Neuronal stem cell (in vitro differentiated cells): Measurements from ENCODE around the gene LOXL3.

Experiments
- DNase-seq: peaks from one replicate; pipeline ENCODE4 v3.0.0-alpha.2; 2013; ENCODE audit warnings: low spot score
- H2AFZ ChIP-seq: one replicate; pipeline ENCODE4 v1.6.1; 2013; ENCODE audit warnings: mild to moderate bottlenecking, low read length, inconsistent platforms
- H2AK5ac ChIP-seq: 2 replicates; pipeline ENCODE4 v1.6.1; 2013; ENCODE audit warnings: low read depth, mild to moderate bottlenecking, inconsistent platforms, low read length, moderate library complexity, mixed read lengths
- H2BK120ac ChIP-seq: 2 replicates; pipeline ENCODE4 v1.6.1; 2013; ENCODE audit warnings: low read depth, mild to moderate bottlenecking, inconsistent platforms, low read length, moderate library complexity, mixed read lengths
- H2BK12ac ChIP-seq: one replicate; pipeline ENCODE4 v1.6.1; 2013; ENCODE audit warnings: low read length, inconsistent platforms
- H2BK15ac ChIP-seq: 2 replicates; pipeline ENCODE4 v1.6.1; 2013; ENCODE audit warnings: mild to moderate bottlenecking, low read length, inconsistent platforms, mixed read lengths
- H2BK5ac ChIP-seq: one replicate; pipeline ENCODE4 v1.6.1; 2013; ENCODE audit warnings: inconsistent platforms, mild to moderate bottlenecking, low read length, moderate library complexity
- H3K14ac ChIP-seq: one replicate; pipeline ENCODE4 v1.6.1; 2013; ENCODE audit warnings: low read length, inconsistent platforms
- H3K18ac ChIP-seq: 2 replicates; pipeline ENCODE4 v1.6.1; 2013; ENCODE audit warnings: low read length, inconsistent platforms
- H3K23ac ChIP-seq: 2 replicates; pipeline ENCODE4 v1.6.1; 2013; ENCODE audit warnings: low read depth, mild to moderate bottlenecking, mixed read lengths, low read length, inconsistent platforms; ENCODE audit not compliant: poor library complexity
- H3K27ac ChIP-seq: replicated peaks from 3 replicates; pipeline ENCODE4 v1.5.1; 2013; ENCODE audit warnings: low read length, inconsistent platforms
- H3K27me3 ChIP-seq, 3 experiments: 2 replicates each; pipeline ENCODE4 v1.6.1; 2013; ENCODE audit warnings: low read length in 3 of 3, mild to moderate bottlenecking in 2 of 3, inconsistent platforms in 1 of 3, low read depth in 1 of 3, mixed read lengths in 1 of 3, moderate library complexity in 1 of 3; ENCODE audit not compliant: control insufficient read depth in 3 of 3, insufficient read depth in 3 of 3
- H3K36me3 ChIP-seq, 2 donors: replicated peaks in 1 of 2; 2 replicates each; pipeline ENCODE4 v1.6.1; 2013; ENCODE audit warnings: low read length in 2 of 2; ENCODE audit not compliant: control insufficient read depth in 2 of 2, insufficient read depth in 2 of 2
- H3K4ac ChIP-seq: 2 replicates; pipeline ENCODE4 v1.6.1; 2013; ENCODE audit warnings: inconsistent platforms, mild to moderate bottlenecking, low read length, moderate library complexity
- H3K4me1 ChIP-seq, 2 donors: 1 replicate in 1 of 2; 2 replicates in 1 of 2; pipeline ENCODE4 v1.6.1; 2013; ENCODE audit warnings: low read length in 2 of 2, low read depth in 1 of 2; ENCODE audit not compliant: control insufficient read depth in 2 of 2, insufficient read depth in 1 of 2
- H3K4me2 ChIP-seq: one replicate; pipeline ENCODE4 v1.6.1; 2013; ENCODE audit warnings: mild to moderate bottlenecking, low read length, inconsistent platforms; ENCODE audit not compliant: insufficient read depth, poor library complexity, severe bottlenecking
- H3K4me3 ChIP-seq, 2 donors: 2 replicates each; pipeline ENCODE4 v1.5.1; 2013; ENCODE audit warnings: low read length in 2 of 2, mild to moderate bottlenecking in 2 of 2, inconsistent platforms in 1 of 2, moderate library complexity in 1 of 2
- H3K79me1 ChIP-seq: one replicate; pipeline ENCODE4 v1.6.1; 2013; ENCODE audit warnings: low read depth, mild to moderate bottlenecking, inconsistent platforms, low read length, moderate library complexity
- H3K9ac ChIP-seq: one replicate; pipeline ENCODE4 v1.6.1; 2013; ENCODE audit warnings: mild to moderate bottlenecking, low read depth, low read length, inconsistent platforms; ENCODE audit not compliant: poor library complexity
- H3K9me3 ChIP-seq, 2 donors: replicated peaks in 1 of 2; 2 replicates each; pipeline versions ENCODE3 to v1.6.1; 2013; ENCODE audit warnings: low read length in 2 of 2, mild to moderate bottlenecking in 2 of 2, inconsistent platforms in 1 of 2, low read depth in 1 of 2, mixed read lengths in 1 of 2, moderate library complexity in 1 of 2; ENCODE audit not compliant: control insufficient read depth in 2 of 2, insufficient read depth in 1 of 2
- H4K8ac ChIP-seq: one replicate; pipeline ENCODE4 v1.6.1; 2013; ENCODE audit warnings: low read depth, mild to moderate bottlenecking, inconsistent platforms, low read length, moderate library complexity
- H4K91ac ChIP-seq: one replicate; pipeline ENCODE4 v1.6.1; 2013; ENCODE audit warnings: low read length, low read depth, mild to moderate bottlenecking, inconsistent platforms; ENCODE audit not compliant: poor library complexity
- WGBS, 2 donors: extraction: QIAGEN DNeasy Blood & Tissue Kit; methylation state at CpG; one replicate each; pipeline ENCODE4 v1.1.7; 2013; ENCODE audit warnings: missing lambda C conversion rate in 2 of 2, mixed read lengths in 1 of 2; ENCODE audit not compliant: insufficient read length in 2 of 2, insufficient replicate concordance in 1 of 2; ENCODE audit errors: extremely low coverage in 2 of 2; 5-methylcytosine and 5-hydroxymethylcytosine counted together

The LOXL3 gene

DNA sequence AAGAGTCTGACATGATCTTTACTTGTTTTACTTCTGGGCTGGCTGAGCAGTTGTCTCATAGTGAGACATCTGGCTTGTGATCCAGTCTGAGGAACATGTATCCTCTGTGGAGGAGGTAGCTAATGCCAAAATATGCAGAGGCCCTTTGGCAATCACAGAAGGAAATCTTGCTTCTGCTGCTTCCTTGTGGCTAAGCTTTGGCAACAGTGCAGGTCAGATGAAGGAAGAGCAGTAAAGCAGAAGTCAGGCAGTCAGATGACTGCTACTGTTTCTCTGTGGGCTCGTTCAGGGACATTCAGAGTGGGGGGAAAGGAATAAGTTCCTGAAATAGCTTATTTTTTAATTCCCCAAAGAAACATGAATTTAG is 23.1 kb upstream of the LOXL3 start:
- H3K14ac ChIP-seq, result no peak overlapping the region
- no peak overlapping the region for H4K91ac ChIP-seq
- no peak overlapping the region for H2AK5ac ChIP-seq
- H3K9ac ChIP-seq, result no peak overlapping the region
- no peaks in the 10 kb centered on the region for H3K36me3 ChIP-seq
- no peak overlapping the region for H3K27ac ChIP-seq
- no peak overlapping the region for H3K4ac ChIP-seq
- H2AFZ ChIP-seq, result peak overlapping the region; percentile 78
- H3K4me2 ChIP-seq, result no peak overlapping the region
- peaks cover 0 to 45% (median 0%) of the 10 kb centered on the region in 3 experiments for H3K27me3 ChIP-seq
- no peak overlapping the region for H3K18ac ChIP-seq
- H3K23ac ChIP-seq, result no peak overlapping the region
- no peaks in the 10 kb centered on the region for H3K9me3 ChIP-seq
- WGBS, 2 donors, result no CpG with 5 or more reads among the region's 1 CpG
- H4K8ac ChIP-seq, result no peak overlapping the region
- DNase-seq, result no peak
- H3K79me1 ChIP-seq, result no peaks in the 10 kb centered on the region
- H2BK5ac ChIP-seq, result no peak overlapping the region
- no peaks in the 10 kb centered on the region for H3K4me1 ChIP-seq
- H2BK15ac ChIP-seq, result no peak overlapping the region
- H3K4me3 ChIP-seq, result no peak overlapping the region
- H2BK120ac ChIP-seq, result no peak overlapping the region
- no peak overlapping the region for H2BK12ac ChIP-seq

DNA sequence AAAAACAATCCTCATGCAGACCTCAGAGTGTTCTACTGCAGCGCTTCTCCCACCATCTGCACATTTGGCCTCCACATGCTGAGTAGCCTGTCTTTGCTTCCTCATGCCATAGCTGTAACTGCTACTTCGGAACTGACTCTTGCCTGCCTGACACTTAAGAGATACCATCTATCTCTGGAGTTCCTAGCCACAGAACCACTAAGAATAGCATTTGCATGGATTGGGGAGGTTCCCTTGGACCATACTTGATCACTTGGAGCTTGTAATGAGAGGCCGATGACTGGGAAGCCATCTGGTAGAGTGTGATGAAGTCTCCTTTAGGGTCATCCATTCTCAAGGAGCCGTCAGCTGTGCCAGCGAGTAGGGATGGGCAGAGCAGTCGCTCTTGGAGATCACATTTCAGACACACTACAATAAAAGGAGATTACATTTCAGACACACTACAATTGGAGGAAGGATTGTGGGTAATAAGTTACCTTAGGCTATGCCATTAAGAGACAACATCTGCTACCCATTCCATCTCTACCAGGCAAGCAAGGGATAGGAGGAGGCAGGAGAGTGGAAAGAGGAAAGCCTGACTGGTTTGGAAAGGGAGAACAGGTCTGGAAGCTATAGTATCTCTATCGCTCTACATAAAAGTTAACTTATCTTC is 22.6 kb upstream of the LOXL3 start:
- WGBS, 2 donors, result no CpG with 5 or more reads among the region's 7 CpGs
- no peak overlapping the region for H2BK12ac ChIP-seq
- no peak overlapping the region for H3K27ac ChIP-seq
- H3K79me1 ChIP-seq, result no peaks in the 10 kb centered on the region
- H3K23ac ChIP-seq, result no peak overlapping the region
- H3K4me1 ChIP-seq, result no peaks in the 10 kb centered on the region
- no peak overlapping the region for H3K14ac ChIP-seq
- H2AFZ ChIP-seq, result no peak overlapping the region
- no peak overlapping the region for H4K8ac ChIP-seq
- DNase-seq, result no peak
- H2BK15ac ChIP-seq, result no peak overlapping the region
- no peak overlapping the region for H3K9ac ChIP-seq
- H3K9me3 ChIP-seq, result no peaks in the 10 kb centered on the region
- H3K4me2 ChIP-seq, result no peak overlapping the region
- no peak overlapping the region for H4K91ac ChIP-seq
- peaks cover 0 to 43% (median 0%) of the 10 kb centered on the region in 3 experiments for H3K27me3 ChIP-seq
- no peak overlapping the region for H2BK5ac ChIP-seq
- H3K36me3 ChIP-seq, result no peaks in the 10 kb centered on the region
- H2AK5ac ChIP-seq, result no peak overlapping the region
- no peak overlapping the region for H3K4me3 ChIP-seq
- no peak overlapping the region for H3K18ac ChIP-seq
- H2BK120ac ChIP-seq, result no peak overlapping the region
- no peak overlapping the region for H3K4ac ChIP-seq

DNA sequence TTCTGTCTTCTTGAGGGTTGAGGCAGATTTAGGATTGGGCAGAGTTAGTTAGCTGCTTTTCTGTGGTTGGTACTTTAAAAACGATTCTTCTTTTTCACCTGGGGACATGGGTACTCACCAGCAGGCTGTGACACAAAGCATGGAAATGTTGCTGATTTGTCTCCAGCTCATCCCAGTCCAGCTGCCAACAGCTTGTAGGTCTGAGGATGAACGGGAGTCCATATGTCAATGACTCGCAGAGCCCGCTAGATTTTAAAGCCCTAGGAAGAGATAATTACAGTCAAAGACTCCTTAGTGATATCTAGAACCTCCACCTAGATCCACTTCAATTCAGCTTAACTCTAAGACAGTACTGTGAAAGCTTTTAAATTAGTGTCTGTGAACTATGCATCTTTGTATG is 21.6 kb upstream of the LOXL3 start:
- H3K4me1 ChIP-seq, result no peaks in the 10 kb centered on the region
- no peak overlapping the region for H3K14ac ChIP-seq
- no CpG with 5 or more reads among the region's 4 CpGs for WGBS, 2 donors

DNA sequence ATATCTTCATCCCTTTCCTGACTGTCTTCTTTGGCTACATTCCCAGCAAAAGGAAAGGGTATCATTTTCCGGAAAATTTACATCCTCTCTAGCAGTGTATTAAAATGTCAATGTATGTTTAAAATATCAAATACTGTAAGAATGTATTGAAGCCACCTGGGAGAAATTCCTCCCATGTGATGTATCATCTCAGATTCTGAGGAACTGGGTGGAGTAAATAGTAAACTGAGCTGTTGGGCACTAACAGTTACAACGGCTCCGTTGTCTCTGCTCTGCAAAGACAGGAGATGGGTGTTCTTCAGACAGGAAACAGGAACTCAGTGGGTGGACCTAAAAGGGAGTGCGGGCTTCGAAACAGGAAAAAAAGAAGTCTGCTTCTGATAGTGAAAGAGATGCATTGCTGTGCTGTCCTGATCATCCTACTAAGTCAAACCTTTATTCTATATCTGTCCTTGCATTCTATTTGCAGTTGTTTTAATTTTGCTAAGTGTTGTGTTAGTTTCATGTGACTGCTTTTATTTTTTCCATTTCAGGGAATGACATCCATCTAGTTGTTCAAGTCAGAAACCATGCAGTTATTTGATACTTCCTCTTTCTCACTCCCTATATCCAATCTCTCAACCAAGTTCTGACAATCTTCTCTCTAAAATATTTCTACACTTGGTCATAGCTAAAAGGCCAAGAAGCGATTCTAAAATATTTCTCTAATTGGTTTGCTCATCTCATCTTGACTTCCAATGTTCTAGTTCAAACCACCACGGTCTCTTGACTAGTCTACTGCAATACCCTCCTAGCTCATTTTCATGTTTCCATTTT is 20.2 kb upstream of the LOXL3 start:
- Histone ChIP-seq H2BK120ac (no peak overlapping the region), H2AK5ac (no peak overlapping the region), H4K8ac (no peak overlapping the region), H3K79me1 (no peaks in the 10 kb centered on the region), H3K4me2 (no peak overlapping the region), H3K27ac (no peak overlapping the region), H3K4me3 (no peak overlapping the region), H3K27me3 (peaks cover 0 to 49% (median 0%) of the 10 kb centered on the region in 3 experiments), H2BK15ac (no peak overlapping the region), H3K9me3 (no peaks in the 10 kb centered on the region), H3K4ac (no peak overlapping the region), H2BK12ac (no peak overlapping the region), H3K9ac (no peak overlapping the region), H3K18ac (no peak overlapping the region), H3K4me1 (no peaks in the 10 kb centered on the region), H4K91ac (no peak overlapping the region), H2BK5ac (no peak overlapping the region), H3K36me3 (no peaks in the 10 kb centered on the region), H3K23ac (no peak overlapping the region), H2AFZ (peak overlapping the region; percentile 74), H3K14ac (no peak overlapping the region)
- DNase-seq, result no peak
- WGBS, 2 donors, result no CpG with 5 or more reads among the region's 7 CpGs

More for the DNA sequence above, 21.6 kb upstream of the LOXL3 start:
- Histone ChIP-seq H3K4ac (no peak overlapping the region), H3K9ac (no peak overlapping the region), H3K27ac (no peak overlapping the region), H2BK15ac (no peak overlapping the region), H4K8ac (no peak overlapping the region), H3K18ac (no peak overlapping the region), H2BK120ac (no peak overlapping the region), H2AK5ac (no peak overlapping the region), H3K4me3 (no peak overlapping the region), H4K91ac (no peak overlapping the region), H3K27me3 (peaks cover 0 to 43% (median 0%) of the 10 kb centered on the region in 3 experiments), H3K4me2 (no peak overlapping the region), H3K23ac (no peak overlapping the region), H2AFZ (no peak overlapping the region), H2BK12ac (no peak overlapping the region), H3K9me3 (no peaks in the 10 kb centered on the region), H2BK5ac (no peak overlapping the region), H3K79me1 (no peaks in the 10 kb centered on the region), H3K36me3 (no peaks in the 10 kb centered on the region)
- no peak for DNase-seq
